ENCODE measurements around the gene CD40. TPM values are rescaled to one million over a fixed set of nuclear protein-coding genes. Genes with fewer than 3 reads are reported as not detected.
A peak's percentile ranks its signal among the peaks of the same experiment; 100 is the strongest.

The CD40 gene
- total and polyA plus RNA-seq, 10 of the 15 experiments (the other 5 are each of a cell fraction or from before 2014, with no cell fraction given): 40.8 to 193 (median 89.5) TPM

GRCh38 chr20:46077642-46078305 lies 40.3 kb upstream of the CD40 start:
- DNase-seq (ENCODE audit: low read depth, low spot score) (no peak), FAIRE-seq (no peak), ATAC-seq (peak; percentile 52)
- H3K27ac ChIP-seq (ENCODE audit: control insufficient read depth, insufficient read depth): no peak overlapping the region
- H3K4me1 ChIP-seq (ENCODE audit: control insufficient read depth, insufficient read depth, low read length): no peaks in the 10 kb centered on the region
- peaks cover 24% of the 10 kb centered on the region for H3K79me2 ChIP-seq (ENCODE audit: control insufficient read depth, insufficient read depth, low read length)
- in situ Hi-C loops (cut with MboI): no loop called here
- ChIA-PET CTCF (interaction anchor here (0.9 kb wide), 1 partner anchor 11 kb away, joined by 3 read pairs; no protein-coding TSS in a partner anchor), SMC1A (ENCODE audit: uncharacterized antibody, unreplicated experiment) (interaction anchor here (0.6 to 3.5 kb wide), 2 partner anchors 11 to 48 kb away, joined by 4 to 14 read pairs; no protein-coding TSS in a partner anchor), POLR2A (interaction anchor here (0.8 to 1.5 kb wide), 2 partner anchors 9 to 11 kb away, joined by 3 to 6 read pairs; no protein-coding TSS in a partner anchor), RAD21 (ENCODE audit: unreplicated experiment) (interaction anchor here (1.1 kb wide), 1 partner anchor 53 kb away, joined by 3 read pairs; no protein-coding TSS in a partner anchor)
- H3K9ac ChIP-seq (ENCODE audit: control insufficient read depth, insufficient read depth, low read length): no peak overlapping the region
- 0 out of 2 replicates have a peak, but pooled peaks have one; percentile 23 for TF ChIP-seq POLR2A (IDR thresholded peaks at IDR 0.05; ENCODE audit: low read depth, low read length)
- no peak for TF ChIP-seq USF1 (IDR thresholded peaks at IDR 0.05; ENCODE audit: borderline replicate concordance, extremely low read length, insufficient read depth, low read depth, low read length)
- no peaks in the 10 kb centered on the region for H3K27me3 ChIP-seq (replicated peaks in 1 of 2; ENCODE audit: control insufficient read depth in 2 of 2, insufficient read depth in 2 of 2, low read length in 1 of 2)
- no TSS peak for BruUV-seq (replicated peaks)
- intact Hi-C loops (cut with micrococcal nuclease; ENCODE audit: unreplicated experiment): no loop called here
- H3K9me3 ChIP-seq (replicated peaks; ENCODE audit: control insufficient read depth, insufficient read depth, low read length): no peaks in the 10 kb centered on the region
- no peak overlapping the region for H3K4me2 ChIP-seq (ENCODE audit: control insufficient read depth, insufficient read depth)
- H3K4me3 ChIP-seq: no peak overlapping the region
- peaks cover 8 to 32% of the 10 kb centered on the region in 2 experiments for H3K36me3 ChIP-seq (ENCODE audit: control insufficient read depth in 2 of 2, insufficient read depth in 2 of 2, low read length in 1 of 2)
- 95% methylated on average over 8 of the region's 8 CpGs for WGBS (ENCODE audit: insufficient coverage, insufficient replicate concordance, low lambda C conversion rate, missing lambda C conversion rate)
- H2AFZ ChIP-seq (ENCODE audit: control insufficient read depth, low read depth, low read length): no peak overlapping the region
- H4K20me1 ChIP-seq (ENCODE audit: control insufficient read depth, insufficient read depth): peaks cover 3% of the 10 kb centered on the region; the same call in 1 of the 2 replicates

- FAIRE-seq (no peak), ATAC-seq (no peak), DNase-seq (ENCODE audit: low read depth, low spot score) (no peak)
- Histone ChIP-seq H3K9me3 (replicated peaks; ENCODE audit: control insufficient read depth, insufficient read depth, low read length) (no peaks in the 10 kb centered on the region), H3K4me1 (ENCODE audit: control insufficient read depth, insufficient read depth, low read length) (no peaks in the 10 kb centered on the region), H3K4me2 (ENCODE audit: control insufficient read depth, insufficient read depth) (no peak overlapping the region), H4K20me1 (ENCODE audit: control insufficient read depth, insufficient read depth) (peaks cover 3% of the 10 kb centered on the region; the same call in 1 of the 2 replicates), H3K27ac (ENCODE audit: control insufficient read depth, insufficient read depth) (no peak overlapping the region), H3K27me3 (replicated peaks in 1 of 2; ENCODE audit: control insufficient read depth in 2 of 2, insufficient read depth in 2 of 2, low read length in 1 of 2) (no peaks in the 10 kb centered on the region), H3K79me2 (ENCODE audit: control insufficient read depth, insufficient read depth, low read length) (peaks cover 33% of the 10 kb centered on the region), H3K36me3 (ENCODE audit: control insufficient read depth in 2 of 2, insufficient read depth in 2 of 2, low read length in 1 of 2) (peaks cover 8 to 28% of the 10 kb centered on the region in 2 experiments), H3K4me3 (no peak overlapping the region), H3K9ac (ENCODE audit: control insufficient read depth, insufficient read depth, low read length) (no peak overlapping the region), H2AFZ (ENCODE audit: control insufficient read depth, low read depth, low read length) (no peak overlapping the region)
- ChIA-PET SMC1A (ENCODE audit: uncharacterized antibody, unreplicated experiment) (interaction anchor here (1.1 to 3.5 kb wide), 2 partner anchors 9 to 29 kb away, joined by 3 to 14 read pairs; no protein-coding TSS in a partner anchor), POLR2A (interaction anchor here (0.7 to 1.1 kb wide), 2 partner anchors 10 to 59 kb away, joined by 3 to 6 read pairs; no protein-coding TSS in a partner anchor), RAD21 (ENCODE audit: unreplicated experiment) (interaction anchor here (1.1 to 1.7 kb wide), 2 partner anchors 40 to 54 kb away, joined by 3 to 4 read pairs; no protein-coding TSS in a partner anchor), CTCF (interaction anchor here (0.9 to 1.1 kb wide), 2 partner anchors 12 to 29 kb away, joined by 3 to 4 read pairs; no protein-coding TSS in a partner anchor)
- intact Hi-C loops (cut with micrococcal nuclease; ENCODE audit: unreplicated experiment) (no loop called here), in situ Hi-C loops (cut with MboI) (no loop called here)
- BruUV-seq (replicated peaks): no TSS peak
- TF ChIP-seq MLLT1 (IDR thresholded peaks at IDR 0.05): no peak
- no peak for TF ChIP-seq HSF1 (IDR thresholded peaks at IDR 0.05; ENCODE audit: low read depth, low read length)
- no peak for TF ChIP-seq SUPT20H (IDR thresholded peaks at IDR 0.05; ENCODE audit: borderline replicate concordance, control insufficient read depth, low read depth, low read length)
- no peak for TF ChIP-seq E2F8 (IDR thresholded peaks at IDR 0.05; ENCODE audit: low read depth, partially characterized antibody)
- WGBS (ENCODE audit: insufficient coverage, insufficient replicate concordance, low lambda C conversion rate, missing lambda C conversion rate): 100% methylated on average over 7 of the region's 7 CpGs
These were observed 39.2 kb upstream of the CD40 start for GRCh38 chr20:46078954-46079353.

Measured in GM12878 (cell line).